HPDE6-E6E7 (cell line): ENCODE measurements around the gene STK11.

Experiments
- DNase-seq: peaks from one replicate; pipeline ENCODE4 v3.0.0; 2011; ENCODE audit warnings: missing footprints; ENCODE audit errors: extremely low spot score

STK11 gene

GRCh38 chr19:1273263-1274041 lies 67.9 kb downstream of the STK11 start:
- DNase-seq = no peak

GRCh38 chr19:1274081-1274851 lies 68.7 kb downstream of the STK11 start:
- no peak for DNase-seq

GRCh38 chr19:1274852-1275259 lies 69.3 kb downstream of the STK11 start:
- no peak for DNase-seq

- DNase-seq = peak; percentile 93
These were observed 69.8 kb downstream of the STK11 start, which contains the start of gene FAM174C for GRCh38 chr19:1275260-1275975. TSS of gene FAM174C (plus strand) at chr19:1275530. CDS start at chr19:1275550, 20 bp downstream.

- no peak for DNase-seq
These were observed 70.5 kb downstream of the STK11 start for GRCh38 chr19:1275976-1276627.

GRCh38 chr19:1276628-1277022 lies 71.0 kb downstream of the STK11 start:
- no peak for DNase-seq

- DNase-seq = no peak
These were observed 71.5 kb downstream of the STK11 start for GRCh38 chr19:1277061-1277460.
